ENCODE data around the gene PLEKHA6.
A peak's percentile ranks its signal among the peaks of the same experiment; 100 is the strongest.

Gene PLEKHA6

DNA sequence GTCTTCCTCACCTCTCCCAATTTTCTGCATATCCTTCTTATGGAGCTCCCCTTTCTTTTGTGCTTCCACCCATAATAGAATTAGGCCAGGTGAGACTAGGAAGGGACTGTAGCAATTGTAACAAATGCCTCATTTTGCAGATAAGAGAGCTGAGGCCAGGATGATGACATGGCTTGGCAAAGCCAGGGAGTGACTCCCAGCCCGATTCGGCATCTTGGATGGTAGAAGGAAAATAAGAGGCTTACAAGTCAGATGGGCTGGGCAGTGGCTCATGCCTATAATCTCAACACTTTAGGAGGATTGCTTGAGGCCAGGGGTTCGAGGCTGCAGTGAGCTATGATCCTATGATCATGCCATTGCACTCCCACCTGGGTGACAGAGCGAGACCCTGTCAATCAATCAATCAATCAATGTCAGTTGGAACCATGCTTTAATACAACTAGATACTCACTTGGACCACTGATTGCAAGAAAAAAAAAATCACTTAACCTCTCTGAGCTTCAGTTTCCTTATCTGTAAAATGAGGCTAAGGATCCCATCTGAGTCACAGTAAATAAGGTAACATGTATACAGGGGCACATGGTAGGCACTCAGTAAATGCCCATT is 51.6 kb downstream of the PLEKHA6 start:
- DNase-seq: no peak

GRCh38 chr1:204307334-204307883 is 52.3 kb downstream of the PLEKHA6 start:
- DNase-seq: no peak

- no peak for DNase-seq
These were observed 53.7 kb downstream of the PLEKHA6 start for GRCh38 chr1:204306076-204306475.

GRCh38 chr1:204304067-204304466 is 55.7 kb downstream of the PLEKHA6 start:
- DNase-seq: peak in 1 of 4 experiments; percentile 21

GRCh38 chr1:204302769-204303168 is 57.0 kb downstream of the PLEKHA6 start:
- no peak for DNase-seq

DNA sequence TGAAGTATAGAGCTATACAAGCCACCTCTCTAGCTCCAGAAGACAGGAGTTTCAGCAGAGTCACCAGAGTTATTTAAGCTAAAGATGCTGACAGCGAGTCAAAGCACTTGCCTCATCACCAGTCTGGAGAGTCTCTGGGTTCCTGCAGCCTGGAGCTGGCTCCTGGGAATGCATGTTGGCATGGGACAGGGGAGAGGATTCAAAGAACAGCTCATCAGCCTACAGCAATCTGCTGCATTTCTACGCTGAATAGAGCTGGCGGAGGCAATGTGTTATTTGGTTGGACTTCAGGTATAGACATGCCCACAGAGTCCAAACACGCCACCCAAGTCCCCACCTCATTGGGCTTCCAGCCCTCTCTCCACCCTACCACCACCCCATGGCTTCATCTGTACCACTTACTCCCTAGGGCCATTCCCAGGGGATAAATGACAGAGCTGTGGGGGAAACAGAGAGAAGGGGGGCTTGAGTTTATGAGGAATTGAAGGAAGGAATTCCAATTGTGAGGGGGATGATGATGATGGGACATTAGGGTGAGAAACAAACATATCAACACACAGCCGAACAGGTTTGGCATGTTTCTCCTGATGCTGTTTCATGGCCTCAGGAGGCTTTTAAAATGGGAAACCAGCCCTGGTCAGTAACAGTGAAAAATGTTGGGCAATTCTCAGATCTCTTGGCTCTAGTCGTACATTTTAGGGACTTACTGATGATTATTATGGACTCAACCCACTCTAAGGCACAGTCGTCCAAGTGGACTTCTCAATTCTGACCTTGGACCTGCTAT is 58.4 kb downstream of the PLEKHA6 start:
- no peak for DNase-seq

- no peak for DNase-seq
These were observed 59.8 kb downstream of the PLEKHA6 start for GRCh38 chr1:204299814-204300365.

DNA sequence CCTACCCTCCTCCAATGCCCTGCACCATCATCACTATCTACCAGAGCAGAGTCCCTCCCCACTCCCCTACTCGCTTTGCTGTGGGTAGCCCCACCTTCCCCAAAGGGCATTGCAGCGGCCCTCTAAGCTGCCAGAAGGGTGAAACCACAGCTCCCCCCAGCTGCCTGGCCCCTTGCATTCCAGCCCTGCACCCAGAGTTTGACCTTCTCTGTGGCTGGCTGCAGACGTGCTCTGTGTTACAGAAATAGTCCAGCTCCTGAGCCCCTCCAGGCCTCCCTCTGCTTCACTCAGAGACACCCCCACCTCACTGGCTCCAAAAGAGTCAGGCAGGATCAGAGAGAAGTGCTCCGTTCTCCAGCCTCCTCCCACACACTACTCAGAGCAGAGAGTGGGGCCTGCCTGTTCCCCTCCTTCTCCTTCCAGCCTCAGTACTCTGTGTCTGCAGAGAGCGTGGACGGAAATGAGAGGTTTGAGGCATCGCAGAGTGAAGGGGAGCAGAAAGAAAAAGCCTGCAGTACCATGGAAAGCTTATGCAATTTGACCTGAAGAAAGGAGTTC is 63.2 kb downstream of the PLEKHA6 start:
- peak; percentile 28 to 65 (median 60) for DNase-seq

GRCh38 chr1:204295671-204296070 is 64.1 kb downstream of the PLEKHA6 start:
- peak in 3 of 4 experiments; percentile 22 to 27 (median 23) for DNase-seq

DNA sequence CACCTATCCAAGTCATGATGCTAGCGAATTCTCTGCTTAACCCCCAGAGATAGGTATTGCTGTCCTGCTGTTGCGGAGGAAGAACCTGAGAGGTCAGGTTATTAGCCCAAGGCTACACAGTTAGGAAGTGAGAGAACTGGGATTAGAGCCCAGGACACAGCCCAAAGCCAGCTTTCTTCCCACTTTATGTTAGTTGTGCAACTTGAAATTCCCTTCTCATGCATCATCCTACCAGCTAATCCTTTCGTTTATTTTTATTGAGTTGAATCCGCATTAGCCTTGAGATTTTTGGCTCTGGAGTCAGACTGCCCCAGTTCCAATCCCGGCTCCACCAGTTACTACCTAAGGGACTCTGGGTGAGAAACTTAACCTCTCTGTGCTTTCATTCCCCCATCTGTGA is 65.4 kb downstream of the PLEKHA6 start:
- DNase-seq: no peak

DNA sequence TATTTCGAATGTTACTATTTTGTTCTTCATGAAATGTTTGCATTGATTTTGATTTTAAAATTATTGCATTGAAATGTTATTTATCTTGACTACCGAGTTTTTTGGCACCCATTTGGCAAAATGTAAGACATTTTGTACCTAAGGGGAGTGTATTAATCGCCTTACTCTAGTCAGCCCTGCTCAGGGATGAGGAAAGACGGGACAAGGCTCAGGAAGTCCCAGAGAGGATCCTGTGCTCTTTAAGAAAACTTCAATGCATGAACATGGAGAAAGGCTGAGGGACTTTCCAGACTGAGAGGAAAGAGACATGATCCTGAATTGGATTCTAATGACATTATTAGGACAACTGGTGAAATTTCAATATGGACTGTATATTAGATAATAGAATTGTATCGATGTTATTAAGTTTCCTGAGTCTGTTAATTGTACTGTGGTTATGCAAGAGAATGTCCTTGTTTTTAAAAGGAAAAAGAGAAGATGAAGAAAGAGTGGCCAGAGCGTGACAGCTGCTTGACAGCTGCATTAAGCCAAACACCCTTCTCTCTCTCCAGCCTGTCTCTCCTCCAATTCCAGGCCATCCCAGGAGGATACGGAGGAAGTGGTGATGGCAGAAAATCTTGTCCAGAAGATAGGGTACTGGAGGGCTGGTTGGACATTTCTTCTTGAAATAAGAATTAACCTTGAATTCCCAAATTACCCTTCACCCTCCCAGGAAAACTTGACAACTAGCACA is 66.0 kb downstream of the PLEKHA6 start:
- no peak for DNase-seq

GRCh38 chr1:204292740-204293139 is 67.0 kb downstream of the PLEKHA6 start:
- no peak for DNase-seq

DNA sequence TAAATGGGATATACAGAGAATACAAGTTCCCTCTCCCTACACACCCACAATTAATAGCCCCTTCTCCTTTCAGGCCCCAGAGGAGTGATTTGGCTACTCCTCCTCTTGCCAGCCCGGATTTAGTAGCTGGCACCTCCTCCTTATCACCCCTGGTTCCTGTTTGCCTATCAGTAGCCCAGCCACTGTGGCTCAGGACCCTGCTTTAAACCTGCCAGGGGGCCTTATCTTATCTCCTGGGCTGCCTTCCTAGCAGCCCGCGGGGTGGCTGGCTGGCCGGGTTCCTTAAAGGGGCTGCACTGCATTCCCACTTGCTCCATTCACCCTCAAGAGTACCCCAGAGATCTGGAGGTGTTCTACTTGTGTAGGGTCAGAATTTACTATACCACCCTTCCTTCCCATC is 70.4 kb downstream of the PLEKHA6 start:
- no peak for DNase-seq

GRCh38 chr1:204288021-204288588 is 71.6 kb downstream of the PLEKHA6 start:
- peak; percentile 54 to 68 (median 65) for DNase-seq

GRCh38 chr1:204287466-204287891 is 72.2 kb downstream of the PLEKHA6 start:
- DNase-seq: peak in 3 of 4 experiments; percentile 28 to 49 (median 35)

DNA sequence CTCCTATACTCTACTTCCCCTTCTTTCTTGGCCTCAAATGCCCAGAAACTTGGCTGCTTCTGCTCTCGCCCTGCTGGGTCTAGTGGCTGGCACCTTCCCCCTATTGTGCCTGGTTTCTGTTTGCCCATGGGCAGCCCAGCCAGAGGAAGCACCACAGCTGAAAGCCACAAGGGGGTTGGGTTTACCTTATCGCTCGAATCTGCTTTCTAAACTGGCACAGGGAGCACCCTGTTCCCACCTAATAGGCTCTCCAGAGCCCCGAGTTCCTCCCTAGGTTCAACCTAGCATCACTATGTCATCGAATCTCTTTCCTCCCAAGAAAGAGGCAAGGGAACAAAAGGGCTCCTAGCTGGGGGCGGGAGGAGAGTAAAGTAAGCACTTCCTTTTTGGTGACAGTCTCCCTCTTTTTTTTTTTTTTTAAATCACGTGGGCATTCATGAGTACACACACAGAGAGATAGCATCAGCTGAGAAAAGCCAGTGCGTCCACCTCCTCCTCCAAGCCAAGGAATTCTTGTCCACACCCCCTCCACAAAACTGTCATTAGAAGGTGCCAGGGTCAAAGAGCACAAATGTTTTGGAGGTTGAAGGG is 72.8 kb downstream of the PLEKHA6 start:
- peak; percentile 72 to 88 (median 86) for DNase-seq

- no peak for DNase-seq
These were observed 73.4 kb downstream of the PLEKHA6 start for GRCh38 chr1:204286315-204286714.

DNA sequence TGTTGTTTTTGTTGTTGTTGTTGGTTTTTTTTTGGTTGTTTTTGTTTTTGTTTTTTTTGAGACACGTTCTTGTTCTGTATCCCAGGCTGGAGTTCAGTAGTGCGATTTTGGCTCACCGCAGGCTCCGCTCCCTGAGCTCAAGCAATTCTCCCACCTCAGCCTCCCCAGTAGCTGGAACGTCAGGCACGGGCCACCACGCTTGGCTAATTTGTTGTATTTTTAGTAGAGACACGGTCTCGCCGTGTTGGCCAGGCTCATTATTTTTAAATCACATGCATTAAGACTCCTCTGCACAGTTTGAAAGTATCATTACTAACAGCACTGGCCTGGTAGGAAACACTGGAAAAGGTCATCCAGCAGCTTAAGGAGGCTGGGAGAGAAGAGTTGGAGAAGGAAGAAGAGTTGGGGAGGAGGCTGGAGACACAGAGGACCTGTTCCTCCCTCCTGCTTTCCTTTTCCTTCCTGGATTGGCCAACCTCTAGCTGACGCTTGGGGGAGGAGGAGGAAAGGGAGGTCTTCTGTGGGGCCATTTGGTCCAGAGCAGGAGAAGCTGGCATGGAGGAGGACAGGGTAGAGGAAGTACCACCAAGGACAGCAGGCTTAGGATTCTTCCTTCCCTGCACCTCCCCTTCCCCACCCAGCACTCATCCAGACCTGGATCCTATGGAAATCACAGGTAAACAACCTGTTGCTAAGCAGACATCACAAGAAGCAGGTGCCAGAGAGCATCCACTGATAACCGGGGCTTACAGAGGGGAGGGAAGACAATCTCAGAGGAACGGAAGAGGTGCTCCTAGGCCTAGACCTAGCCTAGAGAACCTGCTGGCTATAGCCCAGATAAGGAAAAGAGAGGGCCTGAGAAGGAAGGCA is 74.1 kb downstream of the PLEKHA6 start:
- DNase-seq: peak in 3 of 4 experiments; percentile 19 to 33 (median 33)

GRCh38 chr1:204284929-204285328 is 74.8 kb downstream of the PLEKHA6 start:
- DNase-seq: no peak

All from suppressor macrophage (primary cell).